ENCODE measurements around the gene RAD23B.
"Not testable (repeated sequence)": the region's sequence is repeated elsewhere in the genome, so short reads cannot be mapped to it uniquely, and the experiment has no call there.

RAD23B gene

GRCh38 chr9:107282759-107283622 is at the start of gene RAD23B:
Gene RAD23B (plus strand): TSS chr9:107283279. CDS start chr9:107283630, 351 bp downstream.
- DNase-seq (ENCODE audit: low spot score): peak; percentile 98

GRCh38 chr9:107235765-107236442 is 47.2 kb upstream of the RAD23B start:
- no peak for DNase-seq (ENCODE audit: low spot score)

- DNase-seq (ENCODE audit: low spot score): no peak
Observed at GRCh38 chr9:107237873-107238272, 45.2 kb upstream of the RAD23B start.

GRCh38 chr9:107239474-107239873 is 43.6 kb upstream of the RAD23B start:
- DNase-seq (ENCODE audit: low spot score): peak; percentile 35

GRCh38 chr9:107240260-107240659 is 42.8 kb upstream of the RAD23B start:
- no peak for DNase-seq (ENCODE audit: low spot score)

- no peak for DNase-seq (ENCODE audit: low spot score)
Observed at GRCh38 chr9:107242073-107243030, 40.7 kb upstream of the RAD23B start.

- peak; percentile 34 for DNase-seq (ENCODE audit: low spot score)
Observed at GRCh38 chr9:107243742-107244141, 39.3 kb upstream of the RAD23B start.

GRCh38 chr9:107246259-107247254 is 36.5 kb upstream of the RAD23B start:
- DNase-seq (ENCODE audit: low spot score): no peak

GRCh38 chr9:107248714-107249113 is 34.4 kb upstream of the RAD23B start:
- DNase-seq (ENCODE audit: low spot score): no peak

GRCh38 chr9:107249131-107249533 is 33.9 kb upstream of the RAD23B start:
- DNase-seq (ENCODE audit: low spot score): no peak

GRCh38 chr9:107249665-107250285 is 33.3 kb upstream of the RAD23B start:
- no peak for DNase-seq (ENCODE audit: low spot score)

GRCh38 chr9:107251756-107252322 is 31.2 kb upstream of the RAD23B start:
- DNase-seq (ENCODE audit: low spot score): peak; percentile 12

- no peak for DNase-seq (ENCODE audit: low spot score)
Observed at GRCh38 chr9:107258919-107259318, 24.2 kb upstream of the RAD23B start.

- not testable (repeated sequence) for DNase-seq (ENCODE audit: low spot score)
Observed at GRCh38 chr9:107259751-107260313, 23.2 kb upstream of the RAD23B start.

GRCh38 chr9:107260437-107261081 is 22.5 kb upstream of the RAD23B start:
- DNase-seq (ENCODE audit: low spot score): peak; percentile 78

GRCh38 chr9:107261106-107261505 is 22.0 kb upstream of the RAD23B start:
- DNase-seq (ENCODE audit: low spot score): no peak

GRCh38 chr9:107263289-107263688 is 19.8 kb upstream of the RAD23B start:
- DNase-seq (ENCODE audit: low spot score): no peak

GRCh38 chr9:107266624-107267368 is 16.3 kb upstream of the RAD23B start:
- no peak for DNase-seq (ENCODE audit: low spot score)
